Measurements from ENCODE around the gene ST3GAL5. TPM values are rescaled to one million over a fixed set of nuclear protein-coding genes. Genes with fewer than 3 reads are reported as not detected.
"Not testable (repeated sequence)": the region's sequence is repeated elsewhere in the genome, so short reads cannot be mapped to it uniquely, and the experiment has no call there.

Gene ST3GAL5
- total RNA-seq, 2 experiments from 2014 or later, result 9.6 to 11.5 TPM

- POLR2A ChIA-PET, result interaction anchor here (0.6 to 2.5 kb wide), 5 partner anchors 37 to 194 kb away, joined by 3 to 16 read pairs (median 4); no protein-coding TSS in a partner anchor
- Mint-ChIP-seq H3K36me3 (peaks cover 3% of the 10 kb centered on the region), H3K9me3 (peaks cover 3% of the 10 kb centered on the region), H3K27ac (peak overlapping the region; percentile 44), H3K4me3 (peak overlapping the region; percentile 75), H3K4me1 (ENCODE audit: low read depth) (peaks cover 55% of the 10 kb centered on the region), H3K27me3 (no peaks in the 10 kb centered on the region)
- peak; percentile 54 for DNase-seq
- intact Hi-C loops (cut with micrococcal nuclease), result loop anchor here (1.0 to 5.0 kb wide), 3 partner anchors 104 to 192 kb away; partner anchors contain the start of gene ATOH8
- CTCF ChIA-PET, result interaction anchor here (1.1 to 6.7 kb wide), 15 partner anchors 9 to 191 kb away, joined by 3 to 141 read pairs (median 16); no protein-coding TSS in a partner anchor
Measured at GRCh38 chr2:85888020-85888683, 638 bp downstream of the ST3GAL5 start.

DNA sequence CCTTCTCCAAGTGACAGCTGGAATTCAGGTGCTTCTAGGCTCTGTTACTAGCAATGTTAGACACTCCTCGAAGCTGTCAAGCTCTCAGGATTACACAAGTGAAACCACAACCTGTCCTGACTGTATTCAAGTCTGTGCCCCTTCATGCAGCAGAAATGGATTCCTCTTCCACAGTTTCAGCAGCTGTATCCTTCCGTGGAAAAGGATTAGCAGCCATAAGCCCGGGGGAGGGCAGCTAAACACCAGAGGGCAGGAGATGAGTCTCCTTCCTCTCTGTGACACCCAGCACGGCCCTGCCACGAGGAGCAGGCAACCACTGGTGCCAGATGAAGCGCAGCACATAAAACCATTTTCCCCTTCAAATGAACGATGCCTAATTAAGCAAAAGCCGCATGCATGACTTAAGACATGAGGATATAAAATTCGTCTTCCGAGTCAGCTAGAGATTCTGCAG is 1.2 kb downstream of the ST3GAL5 start:
- Mint-ChIP-seq H3K4me3 (peak overlapping the region; percentile 75), H3K9me3 (peaks cover 7% of the 10 kb centered on the region), H3K4me1 (ENCODE audit: low read depth) (peaks cover 55% of the 10 kb centered on the region), H3K36me3 (peaks cover 8% of the 10 kb centered on the region), H3K27ac (peak overlapping the region; percentile 44), H3K27me3 (no peaks in the 10 kb centered on the region)
- intact Hi-C loops (cut with micrococcal nuclease), result loop anchor here (1.0 to 5.0 kb wide), 6 partner anchors 35 to 193 kb away; partner anchors contain the start of gene ATOH8
- DNase-seq, result peak; percentile 74
- ChIA-PET CTCF (interaction anchor here (0.7 to 6.7 kb wide), 15 partner anchors 9 to 192 kb away, joined by 3 to 141 read pairs (median 16); no protein-coding TSS in a partner anchor), POLR2A (interaction anchor here (0.6 to 2.5 kb wide), 7 partner anchors 21 to 195 kb away, joined by 3 to 16 read pairs (median 4); no protein-coding TSS in a partner anchor)

GRCh38 chr2:85886590-85886989 is 2.2 kb downstream of the ST3GAL5 start:
- intact Hi-C loops (cut with micrococcal nuclease), result loop anchor here (1.0 to 5.0 kb wide), 4 partner anchors 21 to 134 kb away; partner anchors contain the start of gene ATOH8
- peak; percentile 80 for DNase-seq
- Mint-ChIP-seq H3K27me3 (no peaks in the 10 kb centered on the region), H3K4me3 (no peak overlapping the region), H3K9me3 (peaks cover 14% of the 10 kb centered on the region), H3K27ac (no peak overlapping the region), H3K4me1 (ENCODE audit: low read depth) (peaks cover 51% of the 10 kb centered on the region), H3K36me3 (peaks cover 13% of the 10 kb centered on the region)
- ChIA-PET POLR2A (interaction anchor here (0.8 to 1.5 kb wide), 5 partner anchors 20 to 59 kb away, joined by 3 to 7 read pairs (median 4); no protein-coding TSS in a partner anchor), CTCF (interaction anchor here (1.6 to 6.7 kb wide), 8 partner anchors 22 to 193 kb away, joined by 5 to 141 read pairs (median 23); no protein-coding TSS in a partner anchor)

DNA sequence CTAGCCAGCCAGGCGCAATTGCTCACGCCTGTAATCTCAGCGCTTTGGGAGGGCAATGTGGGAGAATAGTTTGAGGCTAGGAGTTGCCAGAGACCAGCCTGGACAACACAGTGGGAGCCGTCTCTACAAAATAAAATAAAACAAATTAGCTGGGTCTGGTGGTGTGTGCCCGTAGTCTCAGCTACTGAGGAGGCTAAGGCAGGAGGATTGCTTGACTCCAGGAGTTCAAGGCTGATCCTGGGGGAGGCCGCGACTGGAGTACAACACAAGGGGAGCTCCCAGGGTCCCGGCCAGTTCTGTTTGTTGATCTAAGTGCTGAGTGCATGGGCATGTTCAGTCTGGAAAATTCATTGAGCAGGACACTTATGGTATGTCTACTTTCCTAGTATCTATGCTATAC is 2.6 kb downstream of the ST3GAL5 start:
- H3K27me3 Mint-ChIP-seq, result no peaks in the 10 kb centered on the region
- no peak for DNase-seq
- ChIA-PET POLR2A (interaction anchor here (0.8 to 1.5 kb wide), 5 partner anchors 20 to 58 kb away, joined by 3 to 7 read pairs (median 4); no protein-coding TSS in a partner anchor), CTCF (interaction anchor here (1.2 to 6.7 kb wide), 7 partner anchors 21 to 155 kb away, joined by 4 to 141 read pairs (median 7); no protein-coding TSS in a partner anchor)
- peaks cover 18% of the 10 kb centered on the region for H3K36me3 Mint-ChIP-seq
- no peak overlapping the region for H3K27ac Mint-ChIP-seq
- H3K4me3 Mint-ChIP-seq, result no peak overlapping the region
- peaks cover 18% of the 10 kb centered on the region for H3K9me3 Mint-ChIP-seq
- H3K4me1 Mint-ChIP-seq (ENCODE audit: low read depth), result peaks cover 54% of the 10 kb centered on the region
- intact Hi-C loops (cut with micrococcal nuclease), result loop anchor here (1.0 to 5.0 kb wide), 4 partner anchors 21 to 134 kb away; partner anchors contain the start of gene ATOH8

DNA sequence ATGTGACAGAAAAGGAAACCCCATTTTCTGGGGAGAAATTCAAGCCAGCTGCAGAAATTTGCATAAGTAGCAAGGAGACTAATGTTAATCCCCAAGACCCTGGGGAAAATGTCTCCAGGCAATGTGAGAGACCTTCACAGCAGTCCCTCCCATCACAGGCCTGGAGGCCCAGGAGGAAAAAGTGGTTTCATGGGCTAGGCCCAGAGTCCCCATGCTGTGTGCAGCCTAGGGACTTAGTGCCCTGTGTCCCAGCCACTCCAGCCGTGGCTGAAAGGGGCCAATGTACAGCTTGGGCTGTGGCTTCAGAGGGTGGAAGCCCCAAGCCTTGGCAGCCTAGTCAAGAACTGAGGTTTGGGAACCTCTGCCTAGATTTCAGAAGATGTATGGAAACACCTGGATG is 7.0 kb downstream of the ST3GAL5 start:
- Mint-ChIP-seq H3K36me3 (peaks cover 22% of the 10 kb centered on the region), H3K4me1 (ENCODE audit: low read depth) (peaks cover 57% of the 10 kb centered on the region), H3K9me3 (peaks cover 23% of the 10 kb centered on the region)
- CTCF ChIA-PET; H3K27ac Mint-ChIP-seq; H3K27me3 Mint-ChIP-seq; POLR2A ChIA-PET; H3K4me3 Mint-ChIP-seq; intact Hi-C loops (cut with micrococcal nuclease); DNase-seq: not testable (repeated sequence)

DNA sequence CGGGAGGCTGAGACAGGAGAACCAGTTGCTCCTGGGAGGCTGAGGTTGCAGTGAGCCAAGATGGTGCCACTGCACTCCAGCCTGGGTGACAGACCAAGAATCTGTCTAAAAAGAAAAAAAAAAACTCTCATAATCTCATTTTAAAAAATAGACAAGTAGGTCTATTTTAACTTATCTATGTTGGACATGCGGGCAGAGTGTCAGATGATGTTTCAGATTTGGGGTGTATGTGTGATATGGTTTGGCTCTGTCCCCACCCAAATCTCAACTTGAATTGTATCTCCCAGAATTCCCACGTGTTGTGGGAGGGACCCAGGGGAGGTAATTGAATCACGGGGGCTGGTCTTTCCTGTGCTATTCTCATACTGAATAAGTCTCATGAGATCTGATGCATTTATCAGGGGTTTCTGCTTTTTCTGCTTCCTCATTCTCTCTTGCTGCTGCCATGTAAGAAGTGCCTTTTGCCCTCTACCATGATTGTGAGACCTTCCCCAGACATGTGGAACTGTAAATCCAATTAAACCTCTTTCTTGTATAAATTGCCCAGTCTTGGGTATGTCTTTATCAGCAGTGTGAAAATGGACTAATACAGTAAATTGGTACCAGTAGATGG is 8.0 kb downstream of the ST3GAL5 start:
- peaks cover 48% of the 10 kb centered on the region for H3K4me1 Mint-ChIP-seq (ENCODE audit: low read depth)
- POLR2A ChIA-PET, result not testable (repeated sequence)

GRCh38 chr2:85878719-85879370 is 9.9 kb downstream of the ST3GAL5 start:
- H3K36me3 Mint-ChIP-seq, result peaks cover 22% of the 10 kb centered on the region
- H3K27me3 Mint-ChIP-seq, result no peaks in the 10 kb centered on the region
- CTCF ChIA-PET, result interaction anchor here (0.6 to 3.5 kb wide), 3 partner anchors 10 to 52 kb away, joined by 3 to 21 read pairs (median 4); partner anchors contain the start of gene ST3GAL5
- POLR2A ChIA-PET, result interaction anchor here (1.1 to 1.2 kb wide), 2 partner anchors 10 to 26 kb away, joined by 3 to 4 read pairs; no protein-coding TSS in a partner anchor
- DNase-seq, result no peak
- H3K9me3 Mint-ChIP-seq, result peaks cover 23% of the 10 kb centered on the region
- H3K4me1 Mint-ChIP-seq (ENCODE audit: low read depth), result peaks cover 49% of the 10 kb centered on the region
- no peak overlapping the region for H3K27ac Mint-ChIP-seq
- H3K4me3 Mint-ChIP-seq, result no peak overlapping the region
- intact Hi-C loops (cut with micrococcal nuclease), result no loop called here

More for the DNA sequence above, 8.0 kb downstream of the ST3GAL5 start:
- peaks cover 23% of the 10 kb centered on the region for H3K9me3 Mint-ChIP-seq
- H3K27me3 Mint-ChIP-seq; DNase-seq; H3K27ac Mint-ChIP-seq; H3K4me3 Mint-ChIP-seq; intact Hi-C loops (cut with micrococcal nuclease): not testable (repeated sequence)
- H3K36me3 Mint-ChIP-seq, result peaks cover 22% of the 10 kb centered on the region
- CTCF ChIA-PET, result interaction anchor here (3.5 kb wide), 1 partner anchor 8 kb away, joined by 21 read pairs; the partner anchor contains the start of gene ST3GAL5

GRCh38 chr2:85875350-85876050 is 13.3 kb downstream of the ST3GAL5 start:
- H3K36me3 Mint-ChIP-seq, result no peaks in the 10 kb centered on the region
- H3K27ac Mint-ChIP-seq, result no peak overlapping the region
- peaks cover 47% of the 10 kb centered on the region for H3K4me1 Mint-ChIP-seq (ENCODE audit: low read depth)
- no peak for DNase-seq
- intact Hi-C loops (cut with micrococcal nuclease), result no loop called here
- ChIA-PET POLR2A (no interaction called here), CTCF (interaction anchor here (0.6 kb wide), 1 partner anchor 25 kb away, joined by 3 read pairs; no protein-coding TSS in a partner anchor)
- H3K4me3 Mint-ChIP-seq, result no peak overlapping the region
- H3K27me3 Mint-ChIP-seq, result no peaks in the 10 kb centered on the region
- H3K9me3 Mint-ChIP-seq, result no peaks in the 10 kb centered on the region

DNA sequence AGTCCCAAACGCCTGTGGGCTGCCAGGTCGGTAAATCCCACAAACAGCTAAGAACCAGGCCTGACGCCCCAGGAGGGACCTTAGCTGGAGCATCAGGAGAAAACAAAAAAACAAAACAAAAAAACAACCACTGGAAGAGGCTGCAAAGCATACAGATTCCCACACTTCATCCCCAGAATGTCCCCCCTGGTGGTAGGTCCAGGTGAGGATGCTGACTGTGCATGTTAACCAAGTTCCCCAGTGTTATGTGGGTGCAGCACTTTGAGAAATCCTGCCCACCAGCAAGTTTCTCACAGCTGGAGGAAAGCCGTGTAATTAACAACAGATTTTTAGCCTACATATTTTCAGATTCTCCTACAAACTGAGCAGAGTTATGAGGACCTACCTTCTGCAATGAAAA is 15.1 kb downstream of the ST3GAL5 start:
- CTCF ChIA-PET, result interaction anchor here (0.9 to 1.6 kb wide), 2 partner anchors 15 to 46 kb away, joined by 4 to 6 read pairs; partner anchors contain the start of gene ST3GAL5

GRCh38 chr2:85872536-85873161 is 16.1 kb downstream of the ST3GAL5 start:
- no peak overlapping the region for H3K27ac Mint-ChIP-seq
- peaks cover 25% of the 10 kb centered on the region for H3K4me1 Mint-ChIP-seq (ENCODE audit: low read depth)
- no peaks in the 10 kb centered on the region for H3K9me3 Mint-ChIP-seq
- ChIA-PET POLR2A (no interaction called here), CTCF (interaction anchor here (0.9 to 1.6 kb wide), 2 partner anchors 16 to 45 kb away, joined by 4 to 6 read pairs; partner anchors contain the start of gene ST3GAL5)
- H3K27me3 Mint-ChIP-seq, result no peaks in the 10 kb centered on the region
- intact Hi-C loops (cut with micrococcal nuclease), result no loop called here
- DNase-seq, result no peak
- peaks cover 1% of the 10 kb centered on the region for H3K36me3 Mint-ChIP-seq
- no peak overlapping the region for H3K4me3 Mint-ChIP-seq

More for the DNA sequence above, 15.1 kb downstream of the ST3GAL5 start:
- no peaks in the 10 kb centered on the region for H3K36me3 Mint-ChIP-seq
- H3K9me3 Mint-ChIP-seq, result no peaks in the 10 kb centered on the region
- no peak for DNase-seq
- H3K27me3 Mint-ChIP-seq, result no peaks in the 10 kb centered on the region
- POLR2A ChIA-PET, result no interaction called here
- peaks cover 31% of the 10 kb centered on the region for H3K4me1 Mint-ChIP-seq (ENCODE audit: low read depth)
- intact Hi-C loops (cut with micrococcal nuclease), result no loop called here
- H3K27ac Mint-ChIP-seq, result no peak overlapping the region
- H3K4me3 Mint-ChIP-seq, result no peak overlapping the region
